ENCODE measurements around the gene MBNL3. TPM values are rescaled to one million over a fixed set of nuclear protein-coding genes. Genes with fewer than 3 reads are reported as not detected.

The MBNL3 gene
- total RNA-seq, 1 experiment from 2014 or later, result 2.6 TPM

GRCh38 chrX:132533409-132533808, 44.6 kb upstream of the MBNL3 start:
- H3K4me1 ChIP-seq (ENCODE audit: insufficient read depth, low read length), result no peaks in the 10 kb centered on the region
- H3K23ac ChIP-seq (ENCODE audit: insufficient read length, low read depth, low read length), result no peak overlapping the region
- no peaks in the 10 kb centered on the region for H3K4me1 Mint-ChIP-seq
- no peak overlapping the region for H3T11ph ChIP-seq (ENCODE audit: low read length)
- no peak overlapping the region for H2AK5ac ChIP-seq (ENCODE audit: insufficient read length, low read length)
- no peak overlapping the region for H2BK15ac ChIP-seq (ENCODE audit: low read depth, low read length)
- H3K79me2 ChIP-seq (ENCODE audit: insufficient read depth, low read length), result no peaks in the 10 kb centered on the region; the same call in 1 of the 2 replicates
- H3K14ac ChIP-seq (ENCODE audit: insufficient read depth, low read length), result no peak overlapping the region
- no peak overlapping the region for H2BK120ac ChIP-seq (ENCODE audit: low read depth, low read length, poor library complexity, severe bottlenecking)
- H4K91ac ChIP-seq (ENCODE audit: insufficient read length, low read depth, low read length), result no peak overlapping the region
- H2BK5ac ChIP-seq (ENCODE audit: insufficient read length, low read length), result no peak overlapping the region
- H3K36me3 Mint-ChIP-seq (ENCODE audit: insufficient read depth in 1 of 3, low read depth in 3 of 3), result no peaks in the 10 kb centered on the region
- H3K4me2 ChIP-seq (ENCODE audit: insufficient read depth, insufficient read length, low read length), result no peak overlapping the region
- no peaks in the 10 kb centered on the region for H4K20me1 ChIP-seq (ENCODE audit: control insufficient read depth, insufficient read depth, insufficient read length)
- H2BK20ac ChIP-seq (ENCODE audit: low read depth, low read length, poor library complexity, severe bottlenecking), result no peak overlapping the region
- H3K79me1 ChIP-seq (ENCODE audit: insufficient read depth, low read depth, low read length, poor library complexity, severe bottlenecking), result no peaks in the 10 kb centered on the region
- no peak overlapping the region for H3K4ac ChIP-seq (ENCODE audit: low read depth, low read length)
- WGBS (ENCODE audit: extremely low coverage, insufficient read length, low lambda C conversion rate), result no CpG with 5 or more reads among the region's 2 CpGs
- peaks cover 16% of the 10 kb centered on the region; the same call in 1 of the 2 replicates for H3K27me3 Mint-ChIP-seq (ENCODE audit: low read depth)
- no peaks in the 10 kb centered on the region for H3K9me3 ChIP-seq (ENCODE audit: control insufficient read depth, low read depth, low read length)
- H4K8ac ChIP-seq (replicated peaks; ENCODE audit: insufficient read length, low read depth, low read length), result no peak overlapping the region
- H3K56ac ChIP-seq (ENCODE audit: insufficient read length, low read depth, low read length), result no peak overlapping the region
- no peaks in the 10 kb centered on the region for H3K27me3 ChIP-seq (ENCODE audit: insufficient read depth, low read length)
- no peak overlapping the region for H3K4me3 Mint-ChIP-seq
- no peaks in the 10 kb centered on the region for H3K9me3 Mint-ChIP-seq
- DNase-seq, result no peak
- no peak overlapping the region for H3K18ac ChIP-seq (ENCODE audit: insufficient read length, low read depth, low read length)
- no peak overlapping the region for H4K5ac ChIP-seq (ENCODE audit: insufficient read length, low read depth, low read length)
- H3K9ac ChIP-seq (ENCODE audit: extremely low read depth, insufficient read length, low read length), result no peak overlapping the region
- no peak overlapping the region for H2BK12ac ChIP-seq (ENCODE audit: insufficient read length, low read depth, low read length)
- H3K23me2 ChIP-seq (ENCODE audit: insufficient read length, low read depth, low read length, poor library complexity, severe bottlenecking), result no peaks in the 10 kb centered on the region
- no peak overlapping the region for H3K27ac ChIP-seq (ENCODE audit: insufficient read length, low read depth, low read length)
- TF ChIP-seq, protein P1, sequence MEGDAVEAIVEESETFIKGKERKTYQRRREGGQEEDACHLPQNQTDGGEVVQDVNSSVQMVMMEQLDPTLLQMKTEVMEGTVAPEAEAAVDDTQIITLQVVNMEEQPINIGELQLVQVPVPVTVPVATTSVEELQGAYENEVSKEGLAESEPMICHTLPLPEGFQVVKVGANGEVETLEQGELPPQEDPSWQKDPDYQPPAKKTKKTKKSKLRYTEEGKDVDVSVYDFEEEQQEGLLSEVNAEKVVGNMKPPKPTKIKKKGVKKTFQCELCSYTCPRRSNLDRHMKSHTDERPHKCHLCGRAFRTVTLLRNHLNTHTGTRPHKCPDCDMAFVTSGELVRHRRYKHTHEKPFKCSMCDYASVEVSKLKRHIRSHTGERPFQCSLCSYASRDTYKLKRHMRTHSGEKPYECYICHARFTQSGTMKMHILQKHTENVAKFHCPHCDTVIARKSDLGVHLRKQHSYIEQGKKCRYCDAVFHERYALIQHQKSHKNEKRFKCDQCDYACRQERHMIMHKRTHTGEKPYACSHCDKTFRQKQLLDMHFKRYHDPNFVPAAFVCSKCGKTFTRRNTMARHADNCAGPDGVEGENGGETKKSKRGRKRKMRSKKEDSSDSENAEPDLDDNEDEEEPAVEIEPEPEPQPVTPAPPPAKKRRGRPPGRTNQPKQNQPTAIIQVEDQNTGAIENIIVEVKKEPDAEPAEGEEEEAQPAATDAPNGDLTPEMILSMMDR (conservative IDR thresholded peaks at IDR 0.05), result no peak
- H2AFZ ChIP-seq (ENCODE audit: low read length), result no peak overlapping the region
- H3K27ac Mint-ChIP-seq, result no peak overlapping the region
